K562 (cell line): ENCODE measurements around the gene ZMAT2. TPM values are rescaled to one million over a fixed set of nuclear protein-coding genes. Genes with fewer than 3 reads are reported as not detected.
A peak's percentile ranks its signal among the peaks of the same experiment; 100 is the strongest.

Experiments
- FOXK1 ChIP-seq: sonication (generic); formaldehyde crosslinking; IDR thresholded peaks from 2 replicates; pipeline ENCODE4 v1.8.0; 2022; ENCODE audit warnings: missing genetic modification reagents, mild to moderate bottlenecking, borderline replicate concordance
- MTA2 ChIP-seq: fragments of 450-650 bp; IDR thresholded peaks from 2 replicates; pipeline ENCODE4 v1.6.1; 2016; ENCODE audit warnings: low read depth
- SREBF2 ChIP-seq: sonication (generic); formaldehyde crosslinking; IDR thresholded peaks from 2 replicates; pipeline ENCODE4 v1.4.0; 2020; ENCODE audit warnings: mild to moderate bottlenecking, missing genetic modification reagents
- TOE1 ChIP-seq, 2 experiments: fragments of 450-650 bp in 1 of 2; sonication (generic) in 1 of 2; formaldehyde crosslinking in 1 of 2; IDR thresholded peaks; 2 replicates each; pipeline versions ENCODE4 v1.7.1 to v1.8.0; 2016 to 2022; ENCODE audit warnings: borderline replicate concordance in 2 of 2, mild to moderate bottlenecking in 2 of 2, antibody characterized with exemption in 1 of 2, inconsistent platforms in 1 of 2, low read depth in 1 of 2, missing genetic modification reagents in 1 of 2, moderate library complexity in 1 of 2
- ZBTB17 ChIP-seq: fragments of 450-650 bp; formaldehyde crosslinking; IDR thresholded peaks from 2 replicates; pipeline ENCODE4 v1.4.0; 2020; ENCODE audit warnings: mild to moderate bottlenecking
- ZC3H4 ChIP-seq: sonication (generic); formaldehyde crosslinking; IDR thresholded peaks from 2 replicates; pipeline ENCODE4 v1.9.0; 2021; ENCODE audit warnings: missing genetic modification reagents, borderline replicate concordance
- polyA plus RNA-seq, 8 experiments: library from polyadenylated mRNA; depleted of rRNA in 4 of 8; stranded (reverse) in 5 of 8; unstranded in 3 of 8; fragments of >200 nt; fragmentation: Nextera tagmentation in 2 of 8; fragmentation: Illumina TruSeq in 1 of 8; extraction: Ambion mirVana in 2 of 8; extraction: Trizol in 1 of 8; gene quantifications; 2 replicates each; pipeline versions ENCODE4 v1.2.1 to v1.2.3, GENCODE V29; 2011 to 2014; ENCODE audit warnings: inconsistent platforms in 1 of 8, missing spikeins in 1 of 8
- total RNA-seq, 7 experiments: library from RNA; depleted of rRNA in 6 of 7; stranded (reverse); fragments of >200 nt in 6 of 7; fragmentation: Illumina TruSeq in 2 of 7; extraction: Trizol in 2 of 7; gene quantifications; 2 replicates each; pipeline versions ENCODE4 v1.2.1 to v1.2.3, GENCODE V29; 2011 to 2021; ENCODE audit warnings: low replicate concordance in 1 of 7
- TF ChIP-seq, protein P1 (sequence below): fragments of 450-650 bp; IDR thresholded peaks from 2 replicates; pipeline ENCODE4 v1.7.1; 2018; ENCODE audit warnings: mild to moderate bottlenecking, low read depth; ENCODE audit not compliant: partially characterized antibody
- TF ChIP-seq, protein P2 (sequence below): fragments of 200-800 bp; sonication (Bioruptor generic); IDR thresholded peaks from 2 replicates; pipeline ENCODE4 v1.6.1; 2016; ENCODE audit warnings: missing genetic modification characterization, missing compliant biosample characterization
- TF ChIP-seq, protein P3 (sequence below), 2 experiments: fragments of 150-350 bp in 1 of 2; IDR thresholded peaks; 2 replicates each; pipeline ENCODE4 v1.6.1; 2012 to 2016; ENCODE audit warnings: low read depth in 2 of 2, low read length in 2 of 2, mild to moderate bottlenecking in 1 of 2, moderate library complexity in 1 of 2
- TF ChIP-seq, protein P4 (sequence below): fragments of 450-650 bp; IDR thresholded peaks from 2 replicates; pipeline ENCODE4 v1.7.0; 2016; ENCODE audit warnings: borderline replicate concordance

The ZMAT2 gene
- total and polyA plus RNA-seq, 9 of the 15 experiments (the other 6 are each of a cell fraction or from before 2014, with no cell fraction given), result 44.2 to 101 (median 69.2) TPM

DNA sequence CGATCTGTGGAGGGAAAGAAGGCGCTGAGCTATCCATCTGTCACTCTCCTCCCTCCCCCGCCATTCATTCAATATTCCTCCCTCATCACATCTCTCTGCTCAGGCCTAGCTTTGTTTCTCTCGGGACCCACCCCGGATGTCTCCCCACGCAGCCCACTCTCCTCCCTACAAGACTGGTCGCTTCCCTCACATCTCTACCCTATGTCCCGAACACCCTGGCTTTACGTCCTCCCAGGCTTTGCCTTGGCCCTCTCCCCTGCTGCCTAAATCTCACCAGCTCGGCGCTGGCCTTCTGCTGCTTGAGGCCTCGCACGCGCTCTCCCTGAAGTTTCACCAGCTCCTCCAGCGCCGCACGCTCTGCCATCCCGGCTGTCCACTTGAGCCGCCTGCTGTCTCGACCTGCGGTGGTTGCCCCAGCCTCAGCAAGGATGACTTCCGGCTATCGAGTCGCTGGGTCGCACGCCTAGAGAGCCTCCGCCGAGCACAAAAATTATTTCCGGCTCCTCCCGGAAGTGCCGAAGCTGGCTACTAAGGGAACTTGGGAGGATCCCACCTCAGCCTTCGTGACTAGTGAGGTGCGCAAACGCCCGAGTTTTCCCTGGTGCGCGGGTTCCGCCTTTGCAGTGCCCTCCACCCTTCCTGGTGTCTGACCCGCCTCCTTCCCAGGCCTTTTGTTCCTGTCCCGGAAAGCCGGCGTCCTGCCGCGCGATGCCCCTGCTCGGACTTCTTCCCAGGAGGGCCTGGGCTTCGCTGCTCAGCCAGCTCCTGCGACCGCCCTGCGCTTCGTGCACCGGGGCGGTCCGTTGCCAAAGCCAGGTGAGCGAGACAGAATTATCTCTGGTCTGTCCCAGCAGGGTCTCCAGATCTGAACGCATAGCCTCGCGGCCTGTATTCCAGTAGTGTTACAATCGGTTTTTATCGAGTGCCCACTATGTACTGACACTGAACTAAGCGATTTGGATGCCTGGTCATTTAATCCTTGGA is 9.0 kb upstream of the ZMAT2 start, which contains the start of the genes HARS1 and HARS2 (continued):
- TF ChIP-seq, protein P1, sequence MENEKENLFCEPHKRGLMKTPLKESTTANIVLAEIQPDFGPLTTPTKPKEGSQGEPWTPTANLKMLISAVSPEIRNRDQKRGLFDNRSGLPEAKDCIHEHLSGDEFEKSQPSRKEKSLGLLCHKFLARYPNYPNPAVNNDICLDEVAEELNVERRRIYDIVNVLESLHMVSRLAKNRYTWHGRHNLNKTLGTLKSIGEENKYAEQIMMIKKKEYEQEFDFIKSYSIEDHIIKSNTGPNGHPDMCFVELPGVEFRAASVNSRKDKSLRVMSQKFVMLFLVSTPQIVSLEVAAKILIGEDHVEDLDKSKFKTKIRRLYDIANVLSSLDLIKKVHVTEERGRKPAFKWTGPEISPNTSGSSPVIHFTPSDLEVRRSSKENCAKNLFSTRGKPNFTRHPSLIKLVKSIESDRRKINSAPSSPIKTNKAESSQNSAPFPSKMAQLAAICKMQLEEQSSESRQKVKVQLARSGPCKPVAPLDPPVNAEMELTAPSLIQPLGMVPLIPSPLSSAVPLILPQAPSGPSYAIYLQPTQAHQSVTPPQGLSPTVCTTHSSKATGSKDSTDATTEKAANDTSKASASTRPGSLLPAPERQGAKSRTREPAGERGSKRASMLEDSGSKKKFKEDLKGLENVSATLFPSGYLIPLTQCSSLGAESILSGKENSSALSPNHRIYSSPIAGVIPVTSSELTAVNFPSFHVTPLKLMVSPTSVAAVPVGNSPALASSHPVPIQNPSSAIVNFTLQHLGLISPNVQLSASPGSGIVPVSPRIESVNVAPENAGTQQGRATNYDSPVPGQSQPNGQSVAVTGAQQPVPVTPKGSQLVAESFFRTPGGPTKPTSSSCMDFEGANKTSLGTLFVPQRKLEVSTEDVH, result peak; percentile 90
- TF ChIP-seq, protein P2, sequence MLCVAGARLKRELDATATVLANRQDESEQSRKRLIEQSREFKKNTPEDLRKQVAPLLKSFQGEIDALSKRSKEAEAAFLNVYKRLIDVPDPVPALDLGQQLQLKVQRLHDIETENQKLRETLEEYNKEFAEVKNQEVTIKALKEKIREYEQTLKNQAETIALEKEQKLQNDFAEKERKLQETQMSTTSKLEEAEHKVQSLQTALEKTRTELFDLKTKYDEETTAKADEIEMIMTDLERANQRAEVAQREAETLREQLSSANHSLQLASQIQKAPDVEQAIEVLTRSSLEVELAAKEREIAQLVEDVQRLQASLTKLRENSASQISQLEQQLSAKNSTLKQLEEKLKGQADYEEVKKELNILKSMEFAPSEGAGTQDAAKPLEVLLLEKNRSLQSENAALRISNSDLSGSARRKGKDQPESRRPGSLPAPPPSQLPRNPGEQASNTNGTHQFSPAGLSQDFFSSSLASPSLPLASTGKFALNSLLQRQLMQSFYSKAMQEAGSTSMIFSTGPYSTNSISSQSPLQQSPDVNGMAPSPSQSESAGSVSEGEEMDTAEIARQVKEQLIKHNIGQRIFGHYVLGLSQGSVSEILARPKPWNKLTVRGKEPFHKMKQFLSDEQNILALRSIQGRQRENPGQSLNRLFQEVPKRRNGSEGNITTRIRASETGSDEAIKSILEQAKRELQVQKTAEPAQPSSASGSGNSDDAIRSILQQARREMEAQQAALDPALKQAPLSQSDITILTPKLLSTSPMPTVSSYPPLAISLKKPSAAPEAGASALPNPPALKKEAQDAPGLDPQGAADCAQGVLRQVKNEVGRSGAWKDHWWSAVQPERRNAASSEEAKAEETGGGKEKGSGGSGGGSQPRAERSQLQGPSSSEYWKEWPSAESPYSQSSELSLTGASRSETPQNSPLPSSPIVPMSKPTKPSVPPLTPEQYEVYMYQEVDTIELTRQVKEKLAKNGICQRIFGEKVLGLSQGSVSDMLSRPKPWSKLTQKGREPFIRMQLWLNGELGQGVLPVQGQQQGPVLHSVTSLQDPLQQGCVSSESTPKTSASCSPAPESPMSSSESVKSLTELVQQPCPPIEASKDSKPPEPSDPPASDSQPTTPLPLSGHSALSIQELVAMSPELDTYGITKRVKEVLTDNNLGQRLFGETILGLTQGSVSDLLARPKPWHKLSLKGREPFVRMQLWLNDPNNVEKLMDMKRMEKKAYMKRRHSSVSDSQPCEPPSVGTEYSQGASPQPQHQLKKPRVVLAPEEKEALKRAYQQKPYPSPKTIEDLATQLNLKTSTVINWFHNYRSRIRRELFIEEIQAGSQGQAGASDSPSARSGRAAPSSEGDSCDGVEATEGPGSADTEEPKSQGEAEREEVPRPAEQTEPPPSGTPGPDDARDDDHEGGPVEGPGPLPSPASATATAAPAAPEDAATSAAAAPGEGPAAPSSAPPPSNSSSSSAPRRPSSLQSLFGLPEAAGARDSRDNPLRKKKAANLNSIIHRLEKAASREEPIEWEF (CRISPR knock-in tag), result no peak
- TF ChIP-seq, protein P3, sequence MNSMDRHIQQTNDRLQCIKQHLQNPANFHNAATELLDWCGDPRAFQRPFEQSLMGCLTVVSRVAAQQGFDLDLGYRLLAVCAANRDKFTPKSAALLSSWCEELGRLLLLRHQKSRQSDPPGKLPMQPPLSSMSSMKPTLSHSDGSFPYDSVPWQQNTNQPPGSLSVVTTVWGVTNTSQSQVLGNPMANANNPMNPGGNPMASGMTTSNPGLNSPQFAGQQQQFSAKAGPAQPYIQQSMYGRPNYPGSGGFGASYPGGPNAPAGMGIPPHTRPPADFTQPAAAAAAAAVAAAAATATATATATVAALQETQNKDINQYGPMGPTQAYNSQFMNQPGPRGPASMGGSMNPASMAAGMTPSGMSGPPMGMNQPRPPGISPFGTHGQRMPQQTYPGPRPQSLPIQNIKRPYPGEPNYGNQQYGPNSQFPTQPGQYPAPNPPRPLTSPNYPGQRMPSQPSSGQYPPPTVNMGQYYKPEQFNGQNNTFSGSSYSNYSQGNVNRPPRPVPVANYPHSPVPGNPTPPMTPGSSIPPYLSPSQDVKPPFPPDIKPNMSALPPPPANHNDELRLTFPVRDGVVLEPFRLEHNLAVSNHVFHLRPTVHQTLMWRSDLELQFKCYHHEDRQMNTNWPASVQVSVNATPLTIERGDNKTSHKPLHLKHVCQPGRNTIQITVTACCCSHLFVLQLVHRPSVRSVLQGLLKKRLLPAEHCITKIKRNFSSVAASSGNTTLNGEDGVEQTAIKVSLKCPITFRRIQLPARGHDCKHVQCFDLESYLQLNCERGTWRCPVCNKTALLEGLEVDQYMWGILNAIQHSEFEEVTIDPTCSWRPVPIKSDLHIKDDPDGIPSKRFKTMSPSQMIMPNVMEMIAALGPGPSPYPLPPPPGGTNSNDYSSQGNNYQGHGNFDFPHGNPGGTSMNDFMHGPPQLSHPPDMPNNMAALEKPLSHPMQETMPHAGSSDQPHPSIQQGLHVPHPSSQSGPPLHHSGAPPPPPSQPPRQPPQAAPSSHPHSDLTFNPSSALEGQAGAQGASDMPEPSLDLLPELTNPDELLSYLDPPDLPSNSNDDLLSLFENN (IDR thresholded peaks at IDR 0.05; ENCODE audit: low read depth in 2 of 2, low read length in 2 of 2), result peak in 1 of 2 experiments; percentile 61; a peak in 1 of 4 replicates
- TF ChIP-seq, protein P4, sequence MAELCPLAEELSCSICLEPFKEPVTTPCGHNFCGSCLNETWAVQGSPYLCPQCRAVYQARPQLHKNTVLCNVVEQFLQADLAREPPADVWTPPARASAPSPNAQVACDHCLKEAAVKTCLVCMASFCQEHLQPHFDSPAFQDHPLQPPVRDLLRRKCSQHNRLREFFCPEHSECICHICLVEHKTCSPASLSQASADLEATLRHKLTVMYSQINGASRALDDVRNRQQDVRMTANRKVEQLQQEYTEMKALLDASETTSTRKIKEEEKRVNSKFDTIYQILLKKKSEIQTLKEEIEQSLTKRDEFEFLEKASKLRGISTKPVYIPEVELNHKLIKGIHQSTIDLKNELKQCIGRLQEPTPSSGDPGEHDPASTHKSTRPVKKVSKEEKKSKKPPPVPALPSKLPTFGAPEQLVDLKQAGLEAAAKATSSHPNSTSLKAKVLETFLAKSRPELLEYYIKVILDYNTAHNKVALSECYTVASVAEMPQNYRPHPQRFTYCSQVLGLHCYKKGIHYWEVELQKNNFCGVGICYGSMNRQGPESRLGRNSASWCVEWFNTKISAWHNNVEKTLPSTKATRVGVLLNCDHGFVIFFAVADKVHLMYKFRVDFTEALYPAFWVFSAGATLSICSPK, result no peak; the same call in 1 of the 2 replicates
- TF ChIP-seq SREBF2, result no peak
- TF ChIP-seq TOE1 (IDR thresholded peaks at IDR 0.05; ENCODE audit: borderline replicate concordance), result no peak; the same call in none of the 2 replicates
- no peak for TF ChIP-seq TOE1 (CRISPR knock-in tag; IDR thresholded peaks at IDR 0.05; ENCODE audit: borderline replicate concordance, low read depth)
- peak; percentile 54; the same call in 1 of the 2 replicates for TF ChIP-seq FOXK1 (CRISPR knock-in tag)
- TF ChIP-seq MTA2, result no peak
- 0 out of 2 replicates have a peak, but pooled peaks have one; percentile 52 for TF ChIP-seq ZBTB17 (CRISPR knock-in tag)
- no peak for TF ChIP-seq ZC3H4 (CRISPR knock-in tag)
